IMR-90 (cell line): ENCODE data around the gene FAM114A2.

ENCODE experiments used
- BHLHE40 ChIP-seq: fragments of 150-350 bp; IDR thresholded peaks from 2 replicates; pipeline ENCODE4 v1.6.1; 2016; ENCODE audit warnings: mild to moderate bottlenecking, low read depth, low read length
- FOS ChIP-seq: fragments of 150-350 bp; IDR thresholded peaks from 2 replicates; pipeline ENCODE4 v1.6.1; 2016; ENCODE audit warnings: low read depth, low read length
- MAZ ChIP-seq: IDR thresholded peaks from 2 replicates; pipeline ENCODE4 v1.6.1; 2012; ENCODE audit warnings: low read depth, mild to moderate bottlenecking, low read length, improper control_type of control experiment, moderate library complexity, borderline replicate concordance
- MXI1 ChIP-seq: IDR thresholded peaks from 2 replicates; pipeline ENCODE4 v1.6.1; 2012; ENCODE audit warnings: low read depth, mild to moderate bottlenecking, low read length, moderate library complexity, borderline replicate concordance
- NFE2L2 ChIP-seq: fragments of 150-350 bp; IDR thresholded peaks from 2 replicates; pipeline ENCODE4 v1.6.1; 2016; ENCODE audit warnings: low read depth, mild to moderate bottlenecking, low read length
- POLR2A ChIP-seq: IDR thresholded peaks from 2 replicates; pipeline ENCODE4 v1.6.1; 2012; ENCODE audit warnings: mild to moderate bottlenecking, low read depth, low read length
- RAD21 ChIP-seq: IDR thresholded peaks from 2 replicates; pipeline ENCODE4 v1.6.1; 2012; ENCODE audit warnings: low read length, improper control_type of control experiment
- RCOR1 ChIP-seq: IDR thresholded peaks from 2 replicates; pipeline ENCODE4 v1.6.1; 2012; ENCODE audit warnings: mild to moderate bottlenecking, low read length, improper control_type of control experiment; ENCODE audit not compliant: insufficient replicate concordance
- RFX5 ChIP-seq: IDR thresholded peaks from 2 replicates; pipeline ENCODE4 v1.8.0; 2012; ENCODE audit warnings: low read depth, mild to moderate bottlenecking, low read length, moderate library complexity
- SMC3 ChIP-seq: fragments of 150-350 bp; IDR thresholded peaks from 2 replicates; pipeline ENCODE4 v1.6.1; 2016; ENCODE audit warnings: low read depth, mild to moderate bottlenecking, antibody characterized with exemption, low read length, moderate library complexity
- TF ChIP-seq, protein P1 (sequence below): conservative IDR thresholded peaks from 2 replicates; pipeline ENCODE4 v1.5.1; 2012; ENCODE audit warnings: mild to moderate bottlenecking, low read depth, low read length, improper control_type of control experiment
- TF ChIP-seq, protein P2 (sequence below): fragments of 150-350 bp; IDR thresholded peaks from 2 replicates; pipeline ENCODE4 v1.6.1; 2017; ENCODE audit warnings: mild to moderate bottlenecking, antibody characterized with exemption, low read length, low read depth
- TF ChIP-seq, protein P3 (sequence below): fragments of 150-350 bp; IDR thresholded peaks from 2 replicates; pipeline ENCODE4 v1.6.1; 2016; ENCODE audit warnings: low read depth, mild to moderate bottlenecking, low read length, moderate library complexity, borderline replicate concordance

DNA sequence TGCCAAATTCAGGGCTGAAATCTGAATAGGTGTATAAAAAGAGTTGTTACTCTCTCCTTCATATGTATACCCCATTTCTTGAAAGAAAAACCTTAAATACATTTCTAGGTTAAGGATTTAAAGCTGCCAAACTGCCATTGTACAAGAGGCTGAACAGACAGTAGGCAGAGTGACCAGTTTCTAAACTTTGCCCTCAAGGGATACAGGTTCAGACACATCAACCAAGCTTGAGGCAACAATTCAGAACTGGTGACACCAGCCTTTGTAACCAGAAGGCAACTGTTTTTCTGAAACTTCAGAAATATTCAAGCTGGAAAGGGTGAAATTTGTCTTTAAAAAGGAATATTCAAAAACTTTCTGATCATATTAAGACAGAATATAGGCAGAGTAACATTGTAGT lies 47.5 kb downstream of the FAM114A2 start:
- no peak for TF ChIP-seq POLR2A
- TF ChIP-seq RAD21: no peak
- TF ChIP-seq, protein P1, sequence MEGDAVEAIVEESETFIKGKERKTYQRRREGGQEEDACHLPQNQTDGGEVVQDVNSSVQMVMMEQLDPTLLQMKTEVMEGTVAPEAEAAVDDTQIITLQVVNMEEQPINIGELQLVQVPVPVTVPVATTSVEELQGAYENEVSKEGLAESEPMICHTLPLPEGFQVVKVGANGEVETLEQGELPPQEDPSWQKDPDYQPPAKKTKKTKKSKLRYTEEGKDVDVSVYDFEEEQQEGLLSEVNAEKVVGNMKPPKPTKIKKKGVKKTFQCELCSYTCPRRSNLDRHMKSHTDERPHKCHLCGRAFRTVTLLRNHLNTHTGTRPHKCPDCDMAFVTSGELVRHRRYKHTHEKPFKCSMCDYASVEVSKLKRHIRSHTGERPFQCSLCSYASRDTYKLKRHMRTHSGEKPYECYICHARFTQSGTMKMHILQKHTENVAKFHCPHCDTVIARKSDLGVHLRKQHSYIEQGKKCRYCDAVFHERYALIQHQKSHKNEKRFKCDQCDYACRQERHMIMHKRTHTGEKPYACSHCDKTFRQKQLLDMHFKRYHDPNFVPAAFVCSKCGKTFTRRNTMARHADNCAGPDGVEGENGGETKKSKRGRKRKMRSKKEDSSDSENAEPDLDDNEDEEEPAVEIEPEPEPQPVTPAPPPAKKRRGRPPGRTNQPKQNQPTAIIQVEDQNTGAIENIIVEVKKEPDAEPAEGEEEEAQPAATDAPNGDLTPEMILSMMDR: no peak
- TF ChIP-seq RFX5: no peak
- TF ChIP-seq RCOR1: no peak
- no peak for TF ChIP-seq NFE2L2
- TF ChIP-seq SMC3: no peak
- TF ChIP-seq, protein P2, sequence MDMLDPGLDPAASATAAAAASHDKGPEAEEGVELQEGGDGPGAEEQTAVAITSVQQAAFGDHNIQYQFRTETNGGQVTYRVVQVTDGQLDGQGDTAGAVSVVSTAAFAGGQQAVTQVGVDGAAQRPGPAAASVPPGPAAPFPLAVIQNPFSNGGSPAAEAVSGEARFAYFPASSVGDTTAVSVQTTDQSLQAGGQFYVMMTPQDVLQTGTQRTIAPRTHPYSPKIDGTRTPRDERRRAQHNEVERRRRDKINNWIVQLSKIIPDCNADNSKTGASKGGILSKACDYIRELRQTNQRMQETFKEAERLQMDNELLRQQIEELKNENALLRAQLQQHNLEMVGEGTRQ: no peak
- no peak for TF ChIP-seq BHLHE40
- TF ChIP-seq MAZ: no peak
- TF ChIP-seq, protein P3, sequence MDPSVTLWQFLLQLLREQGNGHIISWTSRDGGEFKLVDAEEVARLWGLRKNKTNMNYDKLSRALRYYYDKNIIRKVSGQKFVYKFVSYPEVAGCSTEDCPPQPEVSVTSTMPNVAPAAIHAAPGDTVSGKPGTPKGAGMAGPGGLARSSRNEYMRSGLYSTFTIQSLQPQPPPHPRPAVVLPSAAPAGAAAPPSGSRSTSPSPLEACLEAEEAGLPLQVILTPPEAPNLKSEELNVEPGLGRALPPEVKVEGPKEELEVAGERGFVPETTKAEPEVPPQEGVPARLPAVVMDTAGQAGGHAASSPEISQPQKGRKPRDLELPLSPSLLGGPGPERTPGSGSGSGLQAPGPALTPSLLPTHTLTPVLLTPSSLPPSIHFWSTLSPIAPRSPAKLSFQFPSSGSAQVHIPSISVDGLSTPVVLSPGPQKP: no peak
- TF ChIP-seq MXI1: no peak
- TF ChIP-seq FOS: no peak
